Measurements from ENCODE around the gene CHTF18.

CHTF18 gene

GRCh38 chr16:760065-760464 lies 28.4 kb upstream of the CHTF18 start:
- DNase-seq (ENCODE audit: low read depth, low spot score) = no peak

GRCh38 chr16:760545-761343 lies 27.7 kb upstream of the CHTF18 start, which contains the start of gene MSLN:
Gene MSLN, plus strand, starts transcription at chr16:760734. Its CDS starts 1,947 bp downstream, at chr16:762681.
- no peak for DNase-seq (ENCODE audit: low read depth, low spot score)

- DNase-seq (ENCODE audit: low read depth, low spot score) = no peak
Measured at GRCh38 chr16:761625-762513, 26.6 kb upstream of the CHTF18 start.

- DNase-seq (ENCODE audit: low read depth, low spot score) = no peak
Measured at GRCh38 chr16:762595-763268, 25.7 kb upstream of the CHTF18 start.

- DNase-seq (ENCODE audit: low read depth, low spot score) = no peak
Measured at GRCh38 chr16:763369-764183, 24.8 kb upstream of the CHTF18 start.

GRCh38 chr16:764184-764750 lies 24.2 kb upstream of the CHTF18 start:
- DNase-seq (ENCODE audit: low read depth, low spot score) = no peak

- no peak for DNase-seq (ENCODE audit: low read depth, low spot score)
Measured at GRCh38 chr16:764848-765487, 23.5 kb upstream of the CHTF18 start.

GRCh38 chr16:765488-765865 lies 22.9 kb upstream of the CHTF18 start:
- no peak for DNase-seq (ENCODE audit: low read depth, low spot score)

- DNase-seq (ENCODE audit: low read depth, low spot score) = no peak
Measured at GRCh38 chr16:766008-766819, 22.2 kb upstream of the CHTF18 start.

GRCh38 chr16:766820-767640 lies 21.4 kb upstream of the CHTF18 start:
- no peak for DNase-seq (ENCODE audit: low read depth, low spot score)

GRCh38 chr16:767743-768235 lies 20.6 kb upstream of the CHTF18 start:
- DNase-seq (ENCODE audit: low read depth, low spot score) = no peak

GRCh38 chr16:768428-768827 lies 20.0 kb upstream of the CHTF18 start:
- DNase-seq (ENCODE audit: low read depth, low spot score) = no peak

GRCh38 chr16:769184-769784 lies 19.1 kb upstream of the CHTF18 start:
- DNase-seq (ENCODE audit: low read depth, low spot score) = no peak

- DNase-seq (ENCODE audit: low read depth, low spot score) = no peak
Measured at GRCh38 chr16:769934-770333, 18.5 kb upstream of the CHTF18 start.

GRCh38 chr16:770411-770810 lies 18.0 kb upstream of the CHTF18 start:
- no peak for DNase-seq (ENCODE audit: low read depth, low spot score)

GRCh38 chr16:772959-773358 lies 15.5 kb upstream of the CHTF18 start:
- no peak for DNase-seq (ENCODE audit: low read depth, low spot score)

GRCh38 chr16:774086-775001 lies 14.1 kb upstream of the CHTF18 start:
- no peak for DNase-seq (ENCODE audit: low read depth, low spot score)

Data from iPS DF 19.7 (cell line).